KG1 (cell line): Measurements from ENCODE around the gene SMPD3.
"Not testable (repeated sequence)": the region's sequence is repeated elsewhere in the genome, so short reads cannot be mapped to it uniquely, and the experiment has no call there.

Experiments
- DNase-seq: peaks from one replicate; lab custom pipeline; 2025; lab: John Stamatoyannopoulos, UW

The SMPD3 gene

GRCh38 chr16:68448360-68448970 is at the start of gene SMPD3:
SMPD3 (minus strand) TSS chr16:68448508; CDS start chr16:68372181, 76,327 bp downstream.
- peak; percentile 95 for DNase-seq

GRCh38 chr16:68496689-68497088 is 48.4 kb upstream of the SMPD3 start:
- DNase-seq: no peak

- DNase-seq: not testable (repeated sequence)
These were observed 46.0 kb upstream of the SMPD3 start for GRCh38 chr16:68494261-68494660.

DNA sequence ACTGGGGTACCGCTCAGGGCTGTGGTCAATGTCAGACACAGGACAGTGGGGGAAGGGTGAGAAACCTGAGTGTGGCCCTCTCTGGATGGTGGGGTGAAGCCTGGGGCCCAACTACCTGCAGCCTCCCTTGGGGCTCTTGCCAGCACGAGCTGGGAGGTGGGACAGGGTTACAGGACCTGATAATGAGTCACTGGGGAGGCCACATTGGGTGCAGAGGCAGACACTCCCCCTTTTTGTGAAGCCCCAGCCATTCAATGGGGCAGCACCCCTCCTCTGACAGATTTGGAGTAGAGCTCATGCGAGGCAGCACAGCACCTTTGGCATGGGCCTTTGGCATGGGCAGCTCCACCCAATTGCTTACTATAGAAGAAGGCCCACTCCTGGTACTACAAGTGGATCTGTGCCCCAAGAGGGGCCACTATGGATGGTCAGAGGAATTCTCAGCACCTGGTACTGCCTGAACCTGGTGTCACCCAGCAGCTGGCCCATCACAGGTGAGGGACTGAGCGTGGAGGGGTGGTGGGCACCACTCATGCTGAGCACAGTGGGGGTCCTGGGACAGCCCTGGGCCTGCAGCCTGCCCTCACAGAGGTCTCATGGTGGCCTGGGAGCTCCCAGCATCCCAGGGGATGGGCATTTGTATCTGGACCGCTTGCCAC is 45.2 kb upstream of the SMPD3 start:
- no peak for DNase-seq

- DNase-seq: no peak
These were observed 44.5 kb upstream of the SMPD3 start for GRCh38 chr16:68492543-68493411.

- DNase-seq: no peak
These were observed 43.8 kb upstream of the SMPD3 start for GRCh38 chr16:68492151-68492542.

GRCh38 chr16:68491576-68491950 is 43.3 kb upstream of the SMPD3 start:
- no peak for DNase-seq

DNA sequence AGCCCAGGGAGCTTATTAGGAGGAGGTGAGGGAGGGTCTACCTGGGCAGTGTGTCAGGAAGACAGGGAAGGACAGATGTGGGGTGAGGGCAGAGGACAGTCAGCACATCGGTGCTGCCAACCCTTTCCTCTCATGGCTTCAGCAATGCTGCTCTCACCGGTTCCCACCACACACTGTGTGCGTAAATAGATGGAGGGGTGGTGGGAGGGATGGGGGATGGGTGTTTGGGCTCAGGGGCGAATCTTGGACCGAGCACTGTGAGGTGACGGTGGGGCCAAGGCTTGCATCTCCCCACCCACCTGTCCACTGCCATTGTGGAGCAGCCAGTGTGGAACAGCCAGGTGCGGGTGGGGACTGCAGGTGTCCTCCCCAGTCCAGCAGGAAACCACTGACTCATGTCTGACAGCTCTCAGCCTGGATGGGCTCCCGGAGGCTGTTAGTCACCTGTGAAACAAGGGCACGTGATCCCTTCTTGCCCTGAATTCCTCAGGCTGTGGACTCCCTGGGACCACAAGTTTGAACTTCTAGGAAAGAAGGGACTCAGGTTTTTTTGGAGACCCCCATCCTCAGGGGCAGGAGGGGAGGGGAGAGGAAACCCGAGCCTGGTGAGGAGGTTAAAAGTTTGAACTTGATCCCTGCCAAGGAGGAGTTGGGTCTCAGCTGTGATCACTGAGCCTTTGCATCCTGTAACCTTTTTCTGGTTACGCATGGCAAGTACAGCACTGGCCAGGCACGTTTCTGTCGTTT is 42.7 kb upstream of the SMPD3 start:
- no peak for DNase-seq

GRCh38 chr16:68490358-68490757 is 42.0 kb upstream of the SMPD3 start:
- DNase-seq: no peak

GRCh38 chr16:68488554-68488953 is 40.2 kb upstream of the SMPD3 start:
- no peak for DNase-seq

- no peak for DNase-seq
These were observed 39.4 kb upstream of the SMPD3 start for GRCh38 chr16:68487669-68488068.

DNA sequence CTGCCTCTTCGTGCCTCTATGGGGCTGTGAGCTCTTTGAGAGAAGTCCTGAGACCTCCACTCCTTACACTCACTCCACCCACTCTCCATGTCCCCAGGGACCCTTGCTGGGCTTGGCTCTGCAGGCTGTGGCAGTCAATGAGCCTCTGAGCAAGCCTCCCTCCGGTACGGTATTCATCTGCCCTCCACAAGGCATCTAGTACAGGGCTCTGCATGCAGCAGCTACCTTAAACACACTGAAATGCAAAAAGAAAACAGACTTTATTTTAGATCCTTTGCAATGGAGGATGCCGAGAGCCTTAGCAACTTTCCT is 38.9 kb upstream of the SMPD3 start:
- no peak for DNase-seq

DNA sequence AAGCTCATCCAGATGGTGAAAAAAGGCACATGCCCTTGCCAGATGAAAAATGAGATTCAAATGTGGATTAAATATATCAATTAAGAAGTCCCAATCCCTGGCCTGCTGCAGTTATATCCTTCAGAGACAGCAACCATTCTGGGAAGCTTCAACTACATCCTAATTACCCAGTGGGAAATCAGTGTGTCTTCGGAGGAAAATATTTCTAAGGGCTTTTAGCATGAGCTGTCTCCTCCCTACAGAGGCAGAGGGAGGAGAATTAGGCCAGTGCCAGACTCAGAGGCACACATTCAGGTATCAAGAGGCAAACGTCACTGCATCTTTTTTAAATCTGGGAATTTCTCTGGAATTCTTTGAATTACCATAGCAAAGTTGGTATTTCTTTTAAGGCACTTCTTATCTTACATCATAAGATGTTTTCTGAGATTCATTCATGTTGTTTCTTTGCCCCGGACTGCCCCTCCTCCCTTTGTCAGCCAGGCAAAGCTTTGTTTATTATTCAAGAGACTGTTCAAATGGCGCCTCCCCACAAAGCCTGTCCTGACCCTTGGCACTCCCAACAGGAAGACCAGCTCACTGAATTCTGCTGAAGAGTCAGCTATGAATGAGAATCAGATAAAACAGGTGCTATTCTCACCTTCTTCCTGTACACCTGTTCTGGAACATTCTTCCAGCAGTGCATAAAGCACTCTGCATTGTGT is 38.3 kb upstream of the SMPD3 start:
- DNase-seq: no peak

GRCh38 chr16:68481636-68482035 is 33.3 kb upstream of the SMPD3 start:
- DNase-seq: no peak

DNA sequence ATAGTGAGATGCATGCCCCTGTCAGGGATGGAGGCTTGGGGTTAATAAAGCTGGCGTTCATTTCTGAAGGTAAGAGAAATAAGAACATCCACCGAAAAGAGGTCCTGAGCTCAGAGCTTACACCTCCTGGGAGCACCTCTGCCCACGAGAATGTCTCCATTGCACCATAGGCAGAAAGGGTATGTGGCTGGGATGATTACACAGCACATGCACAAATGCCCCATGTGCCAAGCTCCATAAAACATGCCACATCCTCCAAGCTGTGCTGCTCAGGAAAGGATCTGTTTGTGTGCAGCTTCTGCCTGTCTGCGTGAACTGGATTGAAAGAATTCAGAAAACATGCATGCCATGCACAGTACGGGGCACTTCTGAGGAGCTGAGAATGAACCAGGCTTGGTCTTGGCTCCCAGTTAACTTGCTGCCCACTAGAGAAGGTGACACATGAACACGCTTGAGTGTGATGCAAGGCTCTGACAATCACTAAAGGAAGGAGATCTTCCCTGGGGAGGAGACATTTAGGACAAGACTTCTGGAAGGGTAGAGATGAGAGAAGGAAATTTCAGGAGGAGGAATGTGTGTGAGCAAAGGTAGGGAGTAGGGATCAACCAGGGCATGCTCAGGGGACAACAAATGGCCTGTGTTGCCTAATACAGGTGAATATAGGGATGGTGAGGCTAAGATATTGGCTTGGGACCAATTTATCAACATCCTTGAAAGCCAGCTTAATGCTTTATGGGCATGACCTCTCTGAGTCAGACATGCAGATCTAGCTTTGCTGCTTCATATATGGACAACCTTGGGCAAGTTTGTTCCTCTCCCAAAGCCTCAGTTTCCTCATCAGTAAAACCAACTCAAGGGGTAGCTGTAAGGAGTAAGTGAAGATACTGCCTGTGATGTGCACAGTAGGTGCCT is 32.0 kb upstream of the SMPD3 start:
- no peak for DNase-seq

GRCh38 chr16:68479271-68479670 is 31.0 kb upstream of the SMPD3 start:
- DNase-seq: no peak

GRCh38 chr16:68478526-68479250 is 30.4 kb upstream of the SMPD3 start:
- no peak for DNase-seq

- DNase-seq: no peak
These were observed 26.8 kb upstream of the SMPD3 start for GRCh38 chr16:68475071-68475470.

DNA sequence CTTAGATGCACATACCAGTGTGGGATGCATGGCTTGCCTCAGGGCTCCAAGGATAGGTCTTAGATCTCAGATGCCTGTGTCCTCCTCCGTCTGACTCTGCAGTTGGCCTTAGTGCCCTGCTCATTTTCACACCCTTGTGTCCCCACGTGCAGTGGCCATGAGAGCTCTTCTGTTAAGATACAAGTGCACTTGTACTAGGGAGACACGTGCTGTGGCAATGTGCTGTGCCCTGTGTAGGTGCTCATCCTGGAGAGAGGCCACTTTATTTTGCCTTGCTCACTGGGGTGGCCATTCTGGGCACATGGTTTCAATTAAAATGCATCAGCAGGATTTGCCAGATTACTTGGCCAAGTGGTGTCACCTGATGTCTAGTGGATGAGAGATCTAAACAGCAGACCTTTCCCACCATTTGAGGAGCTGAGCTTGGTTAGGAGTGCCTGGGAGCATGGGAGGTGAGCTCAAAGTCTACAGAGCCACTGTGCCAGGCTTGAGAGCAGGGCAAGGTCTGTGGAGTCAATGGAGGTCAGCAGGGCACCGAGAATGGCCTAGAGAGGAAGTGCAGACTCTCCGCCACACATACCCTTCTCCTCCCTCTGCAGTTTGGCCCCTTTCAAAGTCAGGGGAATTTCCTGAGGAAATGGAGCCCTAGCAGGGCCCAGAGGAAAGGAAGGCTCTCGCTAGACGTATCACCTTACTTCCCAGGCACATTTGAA is 25.2 kb upstream of the SMPD3 start:
- DNase-seq: no peak

GRCh38 chr16:68472581-68472980 is 24.3 kb upstream of the SMPD3 start:
- DNase-seq: no peak
